HG03064 (cell line): ENCODE measurements around the gene NBEA.
"Not testable (repeated sequence)": the region's sequence is repeated elsewhere in the genome, so short reads cannot be mapped to it uniquely, and the experiment has no call there.

ENCODE experiments used
- ATAC-seq: cut with Tn5 transposase; IDR thresholded peaks from one replicate; pipeline ENCODE4 v1.9.1; 2021; ENCODE audit warnings: low read depth; ENCODE audit not compliant: unreplicated experiment

Gene NBEA

GRCh38 chr13:34951528-34951927 is 9.5 kb downstream of the NBEA start:
- ATAC-seq: no peak

- ATAC-seq: no peak
Measured at GRCh38 chr13:34959489-34959888, 17.4 kb downstream of the NBEA start.

GRCh38 chr13:34964558-34964957 is 22.5 kb downstream of the NBEA start:
- no peak for ATAC-seq

GRCh38 chr13:34967851-34968562 is 25.9 kb downstream of the NBEA start:
- no peak for ATAC-seq

- not testable (repeated sequence) for ATAC-seq
Measured at GRCh38 chr13:34969539-34969938, 27.5 kb downstream of the NBEA start.

GRCh38 chr13:34970961-34971360 is 28.9 kb downstream of the NBEA start:
- no peak for ATAC-seq

- ATAC-seq: no peak
Measured at GRCh38 chr13:34971473-34971872, 29.4 kb downstream of the NBEA start.

- not testable (repeated sequence) for ATAC-seq
Measured at GRCh38 chr13:34985199-34985598, 43.1 kb downstream of the NBEA start.

GRCh38 chr13:34988330-34988791 is 46.3 kb downstream of the NBEA start:
- ATAC-seq: no peak

- ATAC-seq: no peak
Measured at GRCh38 chr13:34990399-34991214, 48.5 kb downstream of the NBEA start.

- no peak for ATAC-seq
Measured at GRCh38 chr13:34993470-34993869, 51.4 kb downstream of the NBEA start.

GRCh38 chr13:35003734-35004133 is 61.7 kb downstream of the NBEA start:
- ATAC-seq: not testable (repeated sequence)

GRCh38 chr13:35005051-35005450 is 63.0 kb downstream of the NBEA start:
- ATAC-seq: no peak

GRCh38 chr13:35014606-35015213 is 72.6 kb downstream of the NBEA start:
- ATAC-seq: no peak

- ATAC-seq: no peak
Measured at GRCh38 chr13:35016362-35017112, 74.5 kb downstream of the NBEA start.

- no peak for ATAC-seq
Measured at GRCh38 chr13:35025314-35025713, 83.2 kb downstream of the NBEA start.

GRCh38 chr13:35028338-35028867 is 86.3 kb downstream of the NBEA start:
- no peak for ATAC-seq

GRCh38 chr13:35039012-35039411 is 96.9 kb downstream of the NBEA start:
- ATAC-seq: no peak

GRCh38 chr13:35046587-35046986 is 104.5 kb downstream of the NBEA start:
- no peak for ATAC-seq

- ATAC-seq: no peak
Measured at GRCh38 chr13:35055705-35056104, 113.6 kb downstream of the NBEA start.
